Suprapubic skin (tissue), 4 donors: ENCODE measurements around the gene CRYGS. TPM values are rescaled to one million over a fixed set of nuclear protein-coding genes. Genes with fewer than 3 reads are reported as not detected.

ENCODE experiments used
- DNase-seq, 2 donors: peaks; one replicate each; pipeline ENCODE4 v3.0.0-alpha.2; 2019; ENCODE audit warnings: low spot score in 2 of 2
- H3K27ac ChIP-seq: fragments of 200-600 bp; sonication (generic); one replicate; pipeline ENCODE4 v1.5.1; 2019
- H3K27me3 ChIP-seq: fragments of 200-600 bp; sonication (generic); one replicate; pipeline ENCODE4 v1.5.1; 2019
- H3K36me3 ChIP-seq: fragments of 200-600 bp; sonication (generic); one replicate; pipeline ENCODE4 v1.5.1; 2019
- H3K4me1 ChIP-seq: fragments of 200-600 bp; sonication (generic); one replicate; pipeline ENCODE4 v1.5.1; 2019
- H3K4me3 ChIP-seq: fragments of 200-600 bp; sonication (generic); one replicate; pipeline ENCODE4 v1.5.1; 2019; ENCODE audit warnings: mild to moderate bottlenecking
- H3K9me3 ChIP-seq: fragments of 200-600 bp; sonication (generic); one replicate; pipeline ENCODE4 v1.5.1; 2019
- CTCF ChIP-seq, 2 donors: fragments of 200-600 bp in 1 of 2; fragments of 450-650 bp in 1 of 2; sonication (generic) in 1 of 2; IDR thresholded peaks; one replicate each; pipeline ENCODE4 v1.5.1; 2016 to 2019; ENCODE audit warnings: antibody characterized with exemption in 2 of 2, mild to moderate bottlenecking in 1 of 2, moderate library complexity in 1 of 2
- EP300 ChIP-seq: sonication (generic); formaldehyde crosslinking; IDR thresholded peaks from one replicate; pipeline ENCODE4 v1.6.1; 2017; ENCODE audit warnings: antibody characterized with exemption
- POLR2A ChIP-seq, 2 donors: fragments of 450-650 bp; IDR thresholded peaks; one replicate each; pipeline ENCODE4 v1.6.1; 2017; ENCODE audit warnings: antibody characterized with exemption in 2 of 2, mild to moderate bottlenecking in 2 of 2, moderate library complexity in 2 of 2
- POLR2AphosphoS5 ChIP-seq, 3 donors: sonication (generic); formaldehyde crosslinking; IDR thresholded peaks; one replicate each; pipeline ENCODE4 v1.6.1; 2017; ENCODE audit warnings: antibody characterized with exemption in 3 of 3
- WGBS: methylation state at CpG from one replicate; pipeline ENCODE4 v1.1.5; 2018; 5-methylcytosine and 5-hydroxymethylcytosine counted together
- total RNA-seq, 4 donors: library from RNA; depleted of rRNA; stranded (reverse); fragments of >200 nt; gene quantifications; one replicate each; pipeline ENCODE4 v1.1.0, GENCODE V29; 2016

The CRYGS gene
- total RNA-seq, 4 donors from 2014 or later: 2.2 to 6.7 (median 3.6) TPM

- TF ChIP-seq CTCF (IDR thresholded peaks at IDR 0.05) (no peak), POLR2A (IDR thresholded peaks at IDR 0.05) (no peak), POLR2AphosphoS5 (IDR thresholded peaks at IDR 0.05) (no peak), EP300 (no peak)
- no peak overlapping the region for H3K27ac ChIP-seq
- 94% methylated on average over 3 of the region's 3 CpGs for WGBS
- no peaks in the 10 kb centered on the region for H3K9me3 ChIP-seq
- no peaks in the 10 kb centered on the region for H3K27me3 ChIP-seq
- DNase-seq: no peak
- peaks cover 94% of the 10 kb centered on the region for H3K36me3 ChIP-seq
- no peak overlapping the region for H3K4me3 ChIP-seq
- H3K4me1 ChIP-seq: no peaks in the 10 kb centered on the region
Measured at GRCh38 chr3:186580785-186581184, 36.6 kb upstream of the CRYGS start.

DNA sequence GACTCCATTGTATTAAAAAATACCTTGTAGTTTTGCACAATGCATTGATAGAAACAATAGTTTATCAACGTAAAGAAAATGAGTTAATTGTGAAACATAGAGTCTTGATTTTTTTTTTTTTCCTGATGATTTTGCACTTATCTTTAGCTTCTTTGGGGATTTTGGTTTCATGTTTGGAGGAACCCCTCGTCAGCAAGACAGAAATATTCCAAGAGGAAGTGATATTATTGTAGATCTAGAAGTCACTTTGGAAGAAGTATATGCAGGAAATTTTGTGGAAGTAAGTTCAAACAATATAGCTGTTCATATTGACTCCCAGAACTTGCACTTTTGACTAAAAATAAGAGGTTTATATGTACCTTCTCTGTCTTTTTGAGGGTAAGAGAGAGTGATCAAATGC, 33.3 kb upstream of the CRYGS start:
- Histone ChIP-seq H3K9me3 (no peaks in the 10 kb centered on the region), H3K4me1 (no peaks in the 10 kb centered on the region), H3K36me3 (peaks cover 82% of the 10 kb centered on the region), H3K4me3 (no peak overlapping the region), H3K27me3 (no peaks in the 10 kb centered on the region), H3K27ac (no peak overlapping the region)
- DNase-seq: no peak
- TF ChIP-seq CTCF (IDR thresholded peaks at IDR 0.05) (no peak), EP300 (no peak), POLR2AphosphoS5 (IDR thresholded peaks at IDR 0.05) (no peak), POLR2A (IDR thresholded peaks at IDR 0.05) (no peak)
- WGBS: 83% methylated on average over 2 of the region's 2 CpGs

GRCh38 chr3:186571644-186572013, 27.4 kb upstream of the CRYGS start:
- no peaks in the 10 kb centered on the region for H3K9me3 ChIP-seq
- H3K4me1 ChIP-seq: peaks cover 34% of the 10 kb centered on the region
- no peak for DNase-seq
- H3K36me3 ChIP-seq: peaks cover 29% of the 10 kb centered on the region
- TF ChIP-seq POLR2A (IDR thresholded peaks at IDR 0.05) (no peak), EP300 (no peak), POLR2AphosphoS5 (IDR thresholded peaks at IDR 0.05) (no peak), CTCF (IDR thresholded peaks at IDR 0.05) (no peak)
- H3K27me3 ChIP-seq: no peaks in the 10 kb centered on the region
- WGBS: 48% methylated on average over 2 of the region's 2 CpGs
- H3K4me3 ChIP-seq: peak overlapping the region; percentile 95
- no peak overlapping the region for H3K27ac ChIP-seq

GRCh38 chr3:186570941-186571643, 26.9 kb upstream of the CRYGS start:
- peak in 1 of 2 donors; percentile 77 for DNase-seq
- H3K27ac ChIP-seq: peak overlapping the region; percentile 93
- peaks cover 39% of the 10 kb centered on the region for H3K4me1 ChIP-seq
- peak overlapping the region; percentile 95 for H3K4me3 ChIP-seq
- no peaks in the 10 kb centered on the region for H3K27me3 ChIP-seq
- 9% methylated on average over 21 of the region's 21 CpGs for WGBS
- peaks cover 23% of the 10 kb centered on the region for H3K36me3 ChIP-seq
- TF ChIP-seq CTCF (IDR thresholded peaks at IDR 0.05) (no peak), EP300 (no peak), POLR2A (IDR thresholded peaks at IDR 0.05) (no peak), POLR2AphosphoS5 (IDR thresholded peaks at IDR 0.05) (no peak)
- no peaks in the 10 kb centered on the region for H3K9me3 ChIP-seq

- 1% methylated on average over 40 of the region's 59 CpGs for WGBS
- Histone ChIP-seq H3K9me3 (no peaks in the 10 kb centered on the region), H3K4me1 (peaks cover 45% of the 10 kb centered on the region), H3K36me3 (peaks cover 16% of the 10 kb centered on the region), H3K27ac (peak within 1 kb of the TSS; percentile 93), H3K4me3 (peak within 1 kb of the TSS; percentile 95), H3K27me3 (no peaks in the 10 kb centered on the region)
- TF ChIP-seq CTCF (IDR thresholded peaks at IDR 0.05): no peak
- peak in 1 of 2 donors; percentile 76 for TF ChIP-seq POLR2A (IDR thresholded peaks at IDR 0.05)
- TF ChIP-seq POLR2AphosphoS5 (IDR thresholded peaks at IDR 0.05): peak in 2 of 3 donors; percentile 38 to 87
- peak; percentile 99 to 100 for DNase-seq
Measured at GRCh38 chr3:186570096-186570940, 26.1 kb upstream of the CRYGS start, which contains the start of gene DNAJB11. Gene DNAJB11 (plus strand): TSS chr3:186570720. CDS start chr3:186570898, 178 bp downstream.
